Muscle layer of duodenum (tissue), 2 donors: ENCODE data around the gene MGAT2.
"Not testable (repeated sequence)": the region's sequence is repeated elsewhere in the genome, so short reads cannot be mapped to it uniquely, and the experiment has no call there.

Experiments
- H3K27ac ChIP-seq: one replicate; pipeline ENCODE4 v1.7.0; 2013; ENCODE audit warnings: mild to moderate bottlenecking, low read length
- H3K27me3 ChIP-seq: one replicate; pipeline ENCODE4 v1.7.0; 2013; ENCODE audit warnings: low read depth, mild to moderate bottlenecking, control low read depth, low read length
- H3K36me3 ChIP-seq, 2 donors: one replicate each; pipeline ENCODE4 v1.7.0; 2013; ENCODE audit warnings: low read length in 2 of 2, control low read depth in 1 of 2, mild to moderate bottlenecking in 1 of 2; ENCODE audit not compliant: insufficient read depth in 2 of 2, control insufficient read depth in 1 of 2
- H3K4me1 ChIP-seq, 2 donors: one replicate each; pipeline ENCODE4 v1.7.0; 2013; ENCODE audit warnings: low read length in 2 of 2, mild to moderate bottlenecking in 2 of 2, control low read depth in 1 of 2, moderate library complexity in 1 of 2; ENCODE audit not compliant: insufficient read depth in 2 of 2, control insufficient read depth in 1 of 2
- H3K4me3 ChIP-seq, 2 donors: one replicate each; pipeline ENCODE4 v1.7.0; 2013; ENCODE audit warnings: low read length in 2 of 2, low read depth in 1 of 2, mild to moderate bottlenecking in 1 of 2
- H3K9me3 ChIP-seq, 2 donors: one replicate each; pipeline ENCODE4 v1.7.0; 2013; ENCODE audit warnings: low read length in 2 of 2, control low read depth in 1 of 2, mild to moderate bottlenecking in 1 of 2; ENCODE audit not compliant: control insufficient read depth in 1 of 2
- donor health status: healthy.

MGAT2 gene

GRCh38 chr14:49634547-49635334 is 14.1 kb downstream of the MGAT2 start, which contains the start of gene DNAAF2:
DNAAF2 (minus strand) TSS chr14:49635244; CDS start chr14:49635149, 95 bp downstream.
- Histone ChIP-seq H3K27me3 (no peaks in the 10 kb centered on the region), H3K27ac (peak within 1 kb of the TSS; percentile 83), H3K4me3 (peak within 1 kb of the TSS; percentile 80 to 99), H3K4me1 (peaks cover 0 to 34% of the 10 kb centered on the region in 2 donors), H3K9me3 (no peaks in the 10 kb centered on the region), H3K36me3 (peaks cover 4 to 11% of the 10 kb centered on the region in 2 donors)

GRCh38 chr14:49636866-49637265 is 16.3 kb downstream of the MGAT2 start:
- no peaks in the 10 kb centered on the region for H3K27me3 ChIP-seq
- peaks cover 6 to 25% of the 10 kb centered on the region in 2 donors for H3K4me1 ChIP-seq
- no peak overlapping the region for H3K27ac ChIP-seq
- no peaks in the 10 kb centered on the region for H3K9me3 ChIP-seq
- H3K4me3 ChIP-seq, result no peak overlapping the region
- H3K36me3 ChIP-seq, result peaks cover 4 to 11% of the 10 kb centered on the region in 2 donors

DNA sequence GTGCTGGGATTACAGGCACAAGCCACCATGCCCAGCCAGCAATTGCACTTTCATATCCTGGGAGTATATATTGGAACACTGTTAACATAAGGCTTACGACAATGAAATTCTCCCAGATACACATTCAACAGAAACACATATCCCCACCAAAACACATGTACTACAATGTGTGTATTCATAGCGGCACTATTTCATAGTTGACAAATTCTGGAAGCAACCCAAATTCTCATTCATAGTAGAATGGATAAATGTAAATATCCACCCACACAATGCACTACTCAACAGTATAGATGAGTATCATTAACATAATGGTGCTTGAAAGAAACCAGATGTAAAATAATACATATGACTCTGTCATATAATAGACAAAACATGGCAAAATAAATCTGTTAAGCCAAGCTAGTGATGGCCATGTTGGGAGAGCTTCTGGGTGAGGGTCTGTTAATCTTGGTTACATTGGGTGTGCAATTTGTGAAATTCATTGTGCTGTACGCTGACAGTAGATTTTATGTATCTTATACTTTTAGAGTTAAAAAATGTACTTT is 17.0 kb downstream of the MGAT2 start:
- Histone ChIP-seq H3K4me3 (no peak overlapping the region), H3K27me3 (no peaks in the 10 kb centered on the region), H3K27ac (no peak overlapping the region), H3K9me3 (no peaks in the 10 kb centered on the region), H3K36me3 (peaks cover 4 to 11% of the 10 kb centered on the region in 2 donors), H3K4me1 (peaks cover 12 to 25% of the 10 kb centered on the region in 2 donors)

GRCh38 chr14:49640540-49641417 is 20.2 kb downstream of the MGAT2 start:
- Histone ChIP-seq H3K4me3 (no peak overlapping the region), H3K4me1 (peaks cover 12 to 25% of the 10 kb centered on the region in 2 donors), H3K36me3 (peaks cover 4 to 5% of the 10 kb centered on the region in 2 donors), H3K27ac (no peak overlapping the region), H3K9me3 (no peaks in the 10 kb centered on the region), H3K27me3 (no peaks in the 10 kb centered on the region)

- peak overlapping the region in 1 of 2 donors; percentile 4 for H3K4me3 ChIP-seq
- H3K4me1 ChIP-seq, result peaks cover 12 to 16% of the 10 kb centered on the region in 2 donors
- peaks cover 4 to 5% of the 10 kb centered on the region in 2 donors for H3K36me3 ChIP-seq
- no peaks in the 10 kb centered on the region for H3K9me3 ChIP-seq
- no peaks in the 10 kb centered on the region for H3K27me3 ChIP-seq
- peak overlapping the region; percentile 3 for H3K27ac ChIP-seq
These were observed 21.1 kb downstream of the MGAT2 start for GRCh38 chr14:49641697-49642129.

GRCh38 chr14:49642163-49642562 is 21.6 kb downstream of the MGAT2 start:
- Histone ChIP-seq H3K4me1 (peaks cover 12 to 13% of the 10 kb centered on the region in 2 donors), H3K27me3 (no peaks in the 10 kb centered on the region), H3K27ac (peak overlapping the region; percentile 3), H3K4me3 (peak overlapping the region in 1 of 2 donors; percentile 4), H3K9me3 (no peaks in the 10 kb centered on the region), H3K36me3 (peaks cover 5 to 8% of the 10 kb centered on the region in 2 donors)

DNA sequence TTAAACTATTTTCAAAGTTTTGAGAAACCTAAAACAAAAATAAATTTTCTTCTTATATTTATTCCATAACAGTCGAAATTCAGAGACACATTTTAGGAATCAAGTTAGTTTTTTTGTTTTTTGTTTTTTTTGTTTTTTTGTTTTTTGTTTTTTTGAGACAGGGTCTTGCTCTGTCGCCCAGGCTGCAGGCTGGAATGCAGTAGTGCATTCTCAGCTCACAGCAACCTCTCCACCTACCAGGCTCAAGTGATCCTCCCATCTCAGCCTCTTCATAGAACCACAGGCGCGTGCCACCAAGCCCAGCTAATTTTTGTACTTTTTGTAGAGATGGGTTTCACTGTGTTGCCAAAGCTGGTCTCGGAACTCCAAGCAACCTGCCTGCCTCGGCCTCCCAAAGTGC is 32.9 kb downstream of the MGAT2 start:
- H3K36me3 ChIP-seq, result no peaks in the 10 kb centered on the region
- no peaks in the 10 kb centered on the region for H3K4me1 ChIP-seq
- H3K27ac ChIP-seq, result no peak overlapping the region
- no peaks in the 10 kb centered on the region for H3K27me3 ChIP-seq
- H3K9me3 ChIP-seq, result no peaks in the 10 kb centered on the region
- no peak overlapping the region for H3K4me3 ChIP-seq

- no peaks in the 10 kb centered on the region for H3K4me1 ChIP-seq
- H3K27ac ChIP-seq, result no peak overlapping the region
- no peak overlapping the region for H3K4me3 ChIP-seq
- no peaks in the 10 kb centered on the region for H3K36me3 ChIP-seq
- H3K9me3 ChIP-seq, result no peaks in the 10 kb centered on the region
- no peaks in the 10 kb centered on the region for H3K27me3 ChIP-seq
These were observed 33.9 kb downstream of the MGAT2 start for GRCh38 chr14:49654511-49654910.

DNA sequence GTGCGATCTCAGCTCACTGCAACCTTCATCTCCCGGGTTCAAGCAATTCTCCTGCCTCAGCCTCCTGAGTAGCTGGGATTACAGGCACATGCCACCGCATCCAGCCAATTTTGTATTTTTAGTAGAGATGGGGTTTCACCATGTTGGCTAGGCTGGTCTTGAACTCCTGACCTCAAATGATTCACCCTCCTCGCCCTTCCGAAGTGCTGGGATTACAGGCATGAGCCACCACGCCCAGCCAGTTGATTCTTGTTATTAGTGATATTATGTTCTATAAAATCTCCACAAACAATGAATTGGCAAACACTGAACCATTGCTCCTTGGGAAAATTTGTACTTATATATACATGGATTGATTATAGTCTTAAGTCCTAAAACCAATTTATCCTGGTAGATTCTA is 36.9 kb downstream of the MGAT2 start:
- H3K9me3 ChIP-seq, H3K27ac ChIP-seq, H3K4me3 ChIP-seq, H3K4me1 ChIP-seq, H3K36me3 ChIP-seq, H3K27me3 ChIP-seq: not testable (repeated sequence)

- no peaks in the 10 kb centered on the region for H3K9me3 ChIP-seq
These were observed 39.2 kb downstream of the MGAT2 start for GRCh38 chr14:49659526-49660455.

More at GRCh38 chr14:49659526-49660455, 39.2 kb downstream of the MGAT2 start:
- Histone ChIP-seq H3K27me3 (no peaks in the 10 kb centered on the region), H3K4me1 (no peaks in the 10 kb centered on the region), H3K4me3 (no peak overlapping the region), H3K36me3 (no peaks in the 10 kb centered on the region), H3K27ac (no peak overlapping the region)
